Stimulated activated CD4-positive, alpha-beta T cell treated with anti-CD3 and anti-CD28 coated beads, TNF-alpha, amount 100 ng/mL, for 24 hours (primary cell): ENCODE data around the gene MTHFD2L.

Experiments
- DNase-seq, 3 experiments: peaks; one replicate each; pipeline ENCODE4 v3.0.0-alpha.2; 2020; ENCODE audit warnings: low read depth in 3 of 3

Gene MTHFD2L

GRCh38 chr4:74304095-74304625, 146.2 kb downstream of the MTHFD2L start:
- DNase-seq: no peak

GRCh38 chr4:74305000-74305399, 147.1 kb downstream of the MTHFD2L start:
- no peak for DNase-seq

GRCh38 chr4:74307170-74307569, 149.3 kb downstream of the MTHFD2L start:
- DNase-seq: no peak

- no peak for DNase-seq
Measured at GRCh38 chr4:74308215-74308614, 150.3 kb downstream of the MTHFD2L start, which contains the start of gene EPGN. Gene EPGN, plus strand, starts transcription at chr4:74308470. Its CDS starts 64 bp downstream, at chr4:74308534.

- DNase-seq: no peak
Measured at GRCh38 chr4:74309223-74309622, 151.3 kb downstream of the MTHFD2L start.

- DNase-seq: no peak
Measured at GRCh38 chr4:74311696-74312313, 153.9 kb downstream of the MTHFD2L start.

DNA sequence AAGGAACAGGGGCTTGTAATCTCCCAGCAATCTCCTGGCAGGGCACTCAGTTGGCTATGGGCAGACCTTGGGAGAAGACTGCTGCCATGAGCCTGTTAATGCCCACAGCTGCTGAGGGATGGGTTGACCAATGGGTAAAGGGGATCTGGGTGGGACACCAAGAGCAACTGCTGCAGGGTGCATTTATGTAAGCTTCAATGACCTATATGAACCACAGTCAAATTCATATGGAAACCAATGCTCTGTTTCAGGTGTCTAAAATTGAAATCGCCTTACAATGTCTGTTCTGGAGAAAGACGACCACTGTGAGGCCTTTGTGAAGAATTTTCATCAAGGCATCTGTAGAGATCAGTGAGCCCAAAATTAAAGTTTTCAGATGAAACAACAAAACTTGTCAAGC, 156.4 kb downstream of the MTHFD2L start:
- no peak for DNase-seq

DNA sequence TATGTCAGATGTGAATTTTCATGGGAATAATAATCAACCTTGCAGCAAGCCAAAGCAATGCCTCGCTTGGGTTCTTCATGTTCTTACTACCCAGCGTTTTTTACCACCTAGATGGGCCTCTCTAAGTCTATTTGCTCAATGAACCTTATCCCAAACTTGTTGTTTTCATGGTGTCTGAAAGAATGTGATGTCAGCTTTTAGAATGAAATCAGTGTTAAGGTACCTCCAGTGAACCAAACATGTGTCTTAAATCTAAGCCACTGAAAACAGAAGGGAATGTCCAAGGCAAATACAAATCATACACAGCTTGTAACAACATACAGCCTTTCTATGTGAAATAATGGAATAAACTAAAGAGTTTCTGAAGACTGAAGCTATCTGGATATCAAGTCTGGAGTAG, 157.0 kb downstream of the MTHFD2L start:
- DNase-seq: no peak

GRCh38 chr4:74315376-74315775, 157.5 kb downstream of the MTHFD2L start:
- DNase-seq: no peak

- DNase-seq: no peak
Measured at GRCh38 chr4:74316397-74316796, 158.5 kb downstream of the MTHFD2L start.

DNA sequence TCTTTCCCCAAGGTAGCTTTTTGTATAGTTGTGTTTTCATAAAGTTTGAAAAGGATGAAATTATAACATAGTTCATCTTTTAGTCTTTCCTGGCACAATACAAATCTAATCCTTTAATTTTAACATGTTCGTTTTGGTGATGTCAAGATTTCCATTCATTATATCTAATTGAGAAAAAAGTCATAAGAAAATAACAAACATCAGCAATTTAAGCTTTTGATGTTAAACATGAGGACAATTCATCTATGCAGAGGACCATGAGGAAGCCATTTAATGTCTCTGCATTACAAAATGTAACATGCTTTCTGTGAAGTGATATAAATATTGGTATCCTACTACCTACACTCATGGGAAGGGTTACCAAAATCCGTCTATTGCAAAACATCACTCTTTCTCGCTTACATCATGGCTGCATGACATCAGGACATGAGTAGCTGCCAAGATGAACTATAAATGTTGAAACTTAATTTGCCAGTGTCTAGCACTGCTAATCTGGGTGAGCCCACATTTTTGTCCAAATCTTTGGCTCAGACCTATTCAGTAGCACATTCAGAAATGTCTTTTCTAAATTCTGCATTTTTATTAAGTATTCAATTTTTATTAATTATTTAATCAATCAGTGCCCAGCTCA, 159.8 kb downstream of the MTHFD2L start:
- DNase-seq: no peak

- DNase-seq: no peak
Measured at GRCh38 chr4:74318276-74318675, 160.4 kb downstream of the MTHFD2L start.

DNA sequence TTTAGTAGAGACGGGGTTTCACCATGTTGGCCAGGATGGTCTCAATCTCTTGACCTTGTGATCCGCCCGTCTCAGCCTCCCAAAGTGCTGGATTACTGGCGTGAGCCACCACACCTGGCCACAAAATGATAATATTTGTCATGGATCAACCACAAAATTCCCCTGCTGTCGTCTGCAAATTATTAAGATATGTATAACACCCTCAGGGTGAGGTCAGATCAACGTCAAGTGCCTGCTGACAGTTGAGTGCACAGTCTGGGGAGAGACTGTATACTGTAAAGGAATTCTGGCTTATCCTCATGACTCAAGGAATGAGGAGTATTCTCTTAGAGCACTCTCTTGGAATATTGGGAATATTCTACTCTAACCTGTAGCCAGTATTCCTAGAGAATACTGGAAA, 161.6 kb downstream of the MTHFD2L start:
- no peak for DNase-seq

GRCh38 chr4:74320559-74321118, 162.7 kb downstream of the MTHFD2L start:
- DNase-seq: peak in 1 of 3 experiments; percentile 13

- no peak for DNase-seq
Measured at GRCh38 chr4:74322301-74322700, 164.4 kb downstream of the MTHFD2L start.

DNA sequence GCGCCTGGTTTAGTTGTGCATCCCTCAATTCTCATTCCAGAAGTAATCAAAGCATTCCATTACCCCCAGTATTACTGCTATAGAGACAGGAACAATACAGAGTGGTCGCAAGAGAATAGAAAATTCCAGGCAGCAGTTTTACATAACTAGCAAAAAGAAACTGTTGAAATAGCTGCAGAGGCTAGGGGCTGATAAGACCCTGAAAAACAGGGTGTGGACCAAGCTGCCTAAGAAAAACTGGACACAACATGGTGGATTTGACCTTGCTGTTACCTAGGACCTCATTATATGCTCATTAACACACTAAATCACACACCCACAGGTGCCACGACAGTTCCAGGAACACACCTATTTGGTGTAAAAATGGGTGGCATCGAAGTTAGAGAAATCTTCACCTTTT, 165.7 kb downstream of the MTHFD2L start:
- DNase-seq: no peak

DNA sequence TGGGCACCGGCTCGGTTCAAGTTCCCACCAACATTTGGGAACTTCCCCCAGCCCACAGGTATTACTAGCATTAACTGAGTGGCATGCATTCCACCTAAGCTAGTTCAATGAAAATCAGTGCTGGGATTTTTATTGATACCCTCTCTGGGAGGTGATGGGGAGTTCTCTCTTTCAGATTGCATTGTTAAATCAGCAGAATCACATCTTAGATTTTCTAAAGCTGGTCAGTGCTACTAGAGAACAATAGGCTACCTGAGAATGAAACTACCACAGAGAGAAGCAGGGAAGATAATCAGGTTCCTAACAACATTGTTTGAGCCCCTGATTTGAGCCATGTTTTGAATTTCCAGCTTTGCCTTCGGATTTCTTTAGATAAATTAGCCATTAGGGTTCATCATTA, 166.3 kb downstream of the MTHFD2L start:
- no peak for DNase-seq

- no peak for DNase-seq
Measured at GRCh38 chr4:74325886-74326285, 168.0 kb downstream of the MTHFD2L start.

DNA sequence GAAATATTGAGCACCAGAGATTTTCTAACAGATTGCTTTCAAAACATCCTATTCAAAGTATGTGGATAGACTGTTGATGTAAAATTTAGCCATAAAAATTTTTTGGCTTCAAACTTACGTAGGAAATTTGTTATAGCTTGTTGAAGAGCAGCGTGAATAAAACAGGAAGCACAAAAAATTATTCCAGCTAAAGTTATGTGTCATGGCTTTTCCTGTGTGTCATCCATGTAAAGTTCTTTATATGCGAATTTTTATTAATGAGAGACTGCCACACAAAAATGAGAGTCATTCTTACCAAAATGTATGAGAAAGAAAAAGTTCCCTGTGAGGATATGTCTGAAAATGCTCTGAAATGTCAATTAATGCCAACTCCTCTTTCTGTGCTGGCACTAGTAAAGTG, 169.8 kb downstream of the MTHFD2L start:
- no peak for DNase-seq

- no peak for DNase-seq
Measured at GRCh38 chr4:74328501-74328900, 170.6 kb downstream of the MTHFD2L start.

GRCh38 chr4:74329307-74329706, 171.4 kb downstream of the MTHFD2L start:
- no peak for DNase-seq

GRCh38 chr4:74330295-74330750, 172.4 kb downstream of the MTHFD2L start:
- DNase-seq: no peak

- no peak for DNase-seq
Measured at GRCh38 chr4:74331252-74331651, 173.3 kb downstream of the MTHFD2L start.
